ENCODE measurements around the gene INPP4B.
"Not testable (repeated sequence)": the region's sequence is repeated elsewhere in the genome, so short reads cannot be mapped to it uniquely, and the experiment has no call there.

INPP4B gene

GRCh38 chr4:142079959-142080358 lies 766.1 kb downstream of the INPP4B start:
- DNase-seq (ENCODE audit: low spot score): no peak

GRCh38 chr4:142077048-142077447 lies 769.1 kb downstream of the INPP4B start:
- DNase-seq (ENCODE audit: low spot score): peak; percentile 8

- not testable (repeated sequence) for DNase-seq (ENCODE audit: low spot score)
Measured at GRCh38 chr4:142068304-142068703, 777.8 kb downstream of the INPP4B start.

- not testable (repeated sequence) for DNase-seq (ENCODE audit: low spot score)
Measured at GRCh38 chr4:142066562-142066961, 779.5 kb downstream of the INPP4B start.

GRCh38 chr4:142065086-142065647 lies 780.9 kb downstream of the INPP4B start:
- no peak for DNase-seq (ENCODE audit: low spot score)

- DNase-seq (ENCODE audit: low spot score): no peak
Measured at GRCh38 chr4:142064181-142064580, 781.9 kb downstream of the INPP4B start.

GRCh38 chr4:142045996-142046395 lies 800.1 kb downstream of the INPP4B start:
- no peak for DNase-seq (ENCODE audit: low spot score)

- DNase-seq (ENCODE audit: low spot score): no peak
Measured at GRCh38 chr4:142044271-142044670, 801.8 kb downstream of the INPP4B start.

GRCh38 chr4:142043509-142043908 lies 802.6 kb downstream of the INPP4B start:
- no peak for DNase-seq (ENCODE audit: low spot score)

- no peak for DNase-seq (ENCODE audit: low spot score)
Measured at GRCh38 chr4:142041788-142042187, 804.3 kb downstream of the INPP4B start.

- DNase-seq (ENCODE audit: low spot score): no peak
Measured at GRCh38 chr4:142040043-142040442, 806.1 kb downstream of the INPP4B start.

- peak; percentile 64 for DNase-seq (ENCODE audit: low spot score)
Measured at GRCh38 chr4:142036795-142037583, 809.1 kb downstream of the INPP4B start.

- no peak for DNase-seq (ENCODE audit: low spot score)
Measured at GRCh38 chr4:142035566-142035965, 810.5 kb downstream of the INPP4B start.

GRCh38 chr4:142034101-142034500 lies 812.0 kb downstream of the INPP4B start:
- DNase-seq (ENCODE audit: low spot score): no peak

- no peak for DNase-seq (ENCODE audit: low spot score)
Measured at GRCh38 chr4:142030010-142030409, 816.1 kb downstream of the INPP4B start.

- no peak for DNase-seq (ENCODE audit: low spot score)
Measured at GRCh38 chr4:142021761-142022160, 824.3 kb downstream of the INPP4B start.

GRCh38 chr4:142021181-142021580 lies 824.9 kb downstream of the INPP4B start:
- DNase-seq (ENCODE audit: low spot score): no peak

GRCh38 chr4:142016031-142016430 lies 830.1 kb downstream of the INPP4B start:
- no peak for DNase-seq (ENCODE audit: low spot score)

- DNase-seq (ENCODE audit: low spot score): no peak
Measured at GRCh38 chr4:142009751-142010150, 836.4 kb downstream of the INPP4B start.

- no peak for DNase-seq (ENCODE audit: low spot score)
Measured at GRCh38 chr4:142005519-142005918, 840.6 kb downstream of the INPP4B start.

- no peak for DNase-seq (ENCODE audit: low spot score)
Measured at GRCh38 chr4:141999446-142000143, 846.5 kb downstream of the INPP4B start.

GRCh38 chr4:141995056-141995455 lies 851.0 kb downstream of the INPP4B start:
- no peak for DNase-seq (ENCODE audit: low spot score)

- no peak for DNase-seq (ENCODE audit: low spot score)
Measured at GRCh38 chr4:141977433-141977832, 868.7 kb downstream of the INPP4B start.

Data from kidney capillary endothelial cell (primary cell).